ENCODE data around the gene SNX9. TPM values are rescaled to one million over a fixed set of nuclear protein-coding genes. Genes with fewer than 3 reads are reported as not detected.

Gene SNX9
- total RNA-seq, 2 donors from 2014 or later, result 87.2 to 90.8 TPM

- no peak for DNase-seq (ENCODE audit: low spot score)
- H3K9me3 ChIP-seq, result no peaks in the 10 kb centered on the region
- TF ChIP-seq, protein P1, sequence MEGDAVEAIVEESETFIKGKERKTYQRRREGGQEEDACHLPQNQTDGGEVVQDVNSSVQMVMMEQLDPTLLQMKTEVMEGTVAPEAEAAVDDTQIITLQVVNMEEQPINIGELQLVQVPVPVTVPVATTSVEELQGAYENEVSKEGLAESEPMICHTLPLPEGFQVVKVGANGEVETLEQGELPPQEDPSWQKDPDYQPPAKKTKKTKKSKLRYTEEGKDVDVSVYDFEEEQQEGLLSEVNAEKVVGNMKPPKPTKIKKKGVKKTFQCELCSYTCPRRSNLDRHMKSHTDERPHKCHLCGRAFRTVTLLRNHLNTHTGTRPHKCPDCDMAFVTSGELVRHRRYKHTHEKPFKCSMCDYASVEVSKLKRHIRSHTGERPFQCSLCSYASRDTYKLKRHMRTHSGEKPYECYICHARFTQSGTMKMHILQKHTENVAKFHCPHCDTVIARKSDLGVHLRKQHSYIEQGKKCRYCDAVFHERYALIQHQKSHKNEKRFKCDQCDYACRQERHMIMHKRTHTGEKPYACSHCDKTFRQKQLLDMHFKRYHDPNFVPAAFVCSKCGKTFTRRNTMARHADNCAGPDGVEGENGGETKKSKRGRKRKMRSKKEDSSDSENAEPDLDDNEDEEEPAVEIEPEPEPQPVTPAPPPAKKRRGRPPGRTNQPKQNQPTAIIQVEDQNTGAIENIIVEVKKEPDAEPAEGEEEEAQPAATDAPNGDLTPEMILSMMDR (IDR thresholded peaks at IDR 0.05), result no peak
- ATAC-seq (ENCODE audit: insufficient number of reproducible peaks, low FRiP score, low read depth), result no peak
- no peak overlapping the region for H3K27ac ChIP-seq
- H3K4me3 ChIP-seq, result no peak overlapping the region
- H3K27me3 ChIP-seq (replicated peaks; ENCODE audit: insufficient read depth), result no peaks in the 10 kb centered on the region
- H3K36me3 ChIP-seq, result peaks cover 12% of the 10 kb centered on the region
- peaks cover 25 to 40% of the 10 kb centered on the region in 2 donors for H3K4me1 ChIP-seq (ENCODE audit: control insufficient read depth in 1 of 2, low read depth in 2 of 2)
Observed at GRCh38 chr6:157865249-157865648, 42.2 kb downstream of the SNX9 start.

- H3K4me1 ChIP-seq (ENCODE audit: control insufficient read depth in 1 of 2, low read depth in 2 of 2), result peaks cover 12 to 21% of the 10 kb centered on the region in 2 donors
- H3K27ac ChIP-seq, result no peak overlapping the region
- H3K27me3 ChIP-seq (replicated peaks; ENCODE audit: insufficient read depth), result no peaks in the 10 kb centered on the region
- no peak overlapping the region for H3K4me3 ChIP-seq
- DNase-seq (ENCODE audit: low spot score) (no peak), ATAC-seq (ENCODE audit: insufficient number of reproducible peaks, low FRiP score, low read depth) (no peak)
- H3K36me3 ChIP-seq, result peaks cover 16% of the 10 kb centered on the region
- H3K9me3 ChIP-seq, result no peaks in the 10 kb centered on the region
- TF ChIP-seq, protein P1 (IDR thresholded peaks at IDR 0.05), result no peak
Observed at GRCh38 chr6:157867155-157867559, 44.1 kb downstream of the SNX9 start.

- no peak overlapping the region for H3K4me3 ChIP-seq
- TF ChIP-seq, protein P1 (IDR thresholded peaks at IDR 0.05), result no peak
- ATAC-seq (ENCODE audit: insufficient number of reproducible peaks, low FRiP score, low read depth), result no peak
- no peak overlapping the region for H3K27ac ChIP-seq
- DNase-seq (ENCODE audit: low spot score), result no peak
- peaks cover 16% of the 10 kb centered on the region for H3K36me3 ChIP-seq
- no peaks in the 10 kb centered on the region for H3K27me3 ChIP-seq (replicated peaks; ENCODE audit: insufficient read depth)
- H3K4me1 ChIP-seq (ENCODE audit: control insufficient read depth in 1 of 2, low read depth in 2 of 2), result peaks cover 9 to 20% of the 10 kb centered on the region in 2 donors
- no peaks in the 10 kb centered on the region for H3K9me3 ChIP-seq
Observed at GRCh38 chr6:157867981-157868380, 44.9 kb downstream of the SNX9 start.

- Histone ChIP-seq H3K36me3 (peaks cover 16% of the 10 kb centered on the region), H3K4me1 (ENCODE audit: control insufficient read depth in 1 of 2, low read depth in 2 of 2) (peaks cover 9 to 20% of the 10 kb centered on the region in 2 donors), H3K9me3 (no peaks in the 10 kb centered on the region), H3K27ac (no peak overlapping the region), H3K27me3 (replicated peaks; ENCODE audit: insufficient read depth) (no peaks in the 10 kb centered on the region), H3K4me3 (no peak overlapping the region)
- ATAC-seq (ENCODE audit: insufficient number of reproducible peaks, low FRiP score, low read depth) (no peak), DNase-seq (ENCODE audit: low spot score) (no peak)
- TF ChIP-seq, protein P1 (IDR thresholded peaks at IDR 0.05), result no peak
Observed at GRCh38 chr6:157868835-157869234, 45.8 kb downstream of the SNX9 start.

- no peak for DNase-seq (ENCODE audit: low spot score)
- TF ChIP-seq, protein P1 (IDR thresholded peaks at IDR 0.05), result no peak
- H3K4me1 ChIP-seq (ENCODE audit: control insufficient read depth in 1 of 2, low read depth in 2 of 2), result peaks cover 9 to 20% of the 10 kb centered on the region in 2 donors
- H3K27me3 ChIP-seq (replicated peaks; ENCODE audit: insufficient read depth), result no peaks in the 10 kb centered on the region
- no peak overlapping the region for H3K4me3 ChIP-seq
- H3K27ac ChIP-seq, result no peak overlapping the region
- no peak for ATAC-seq (ENCODE audit: insufficient number of reproducible peaks, low FRiP score, low read depth)
- H3K36me3 ChIP-seq, result peaks cover 19% of the 10 kb centered on the region
- no peaks in the 10 kb centered on the region for H3K9me3 ChIP-seq
Observed at GRCh38 chr6:157869673-157870302, 46.7 kb downstream of the SNX9 start.
